AG08395 (cell line): ENCODE results near the gene PSG6.
"Not testable (repeated sequence)": the region's sequence is repeated elsewhere in the genome, so short reads cannot be mapped to it uniquely, and the experiment has no call there.

Source experiments
- DNase-seq: peaks from one replicate; pipeline ENCODE4 v3.0.0; 2012; ENCODE audit warnings: mixed read lengths, low spot score

PSG6 gene

GRCh38 chr19:42852821-42853220 lies 64.9 kb downstream of the PSG6 start:
- not testable (repeated sequence) for DNase-seq
